ENCODE data around the gene ZNF584. TPM values are rescaled to one million over a fixed set of nuclear protein-coding genes. Genes with fewer than 3 reads are reported as not detected.

The ZNF584 gene
- total RNA-seq, 2 experiments from 2014 or later: 9.8 to 10.4 TPM

- H3K4me1 ChIP-seq (ENCODE audit: insufficient read depth, low read length, poor library complexity, severe bottlenecking): peaks cover 6% of the 10 kb centered on the region
- intact Hi-C loops (cut with micrococcal nuclease; ENCODE audit: unreplicated experiment): no loop called here
- H2AFZ ChIP-seq (ENCODE audit: low read length): no peak overlapping the region
- no peak overlapping the region for H3K4me2 ChIP-seq (ENCODE audit: low read length)
- CTCF ChIA-PET (ENCODE audit: unreplicated experiment): no interaction called here
- no TSS peak for BruUV-seq (replicated peaks)
- H3K9me3 ChIP-seq (ENCODE audit: low read length): no peaks in the 10 kb centered on the region
- no peak overlapping the region for H3K4me3 ChIP-seq (ENCODE audit: low read depth, low read length, poor library complexity, severe bottlenecking)
- no peak overlapping the region for H3K27ac ChIP-seq (ENCODE audit: low read depth, low read length, poor library complexity, severe bottlenecking)
- peaks cover 5% of the 10 kb centered on the region for H3K36me3 ChIP-seq (ENCODE audit: insufficient read depth, low read length)
- DNase-seq (ENCODE audit: low spot score): no peak
- no peaks in the 10 kb centered on the region for H3K79me2 ChIP-seq (ENCODE audit: insufficient read depth, low read depth, low read length)
- H3K9me2 ChIP-seq (ENCODE audit: insufficient read depth, low read length): no peaks in the 10 kb centered on the region
- POLR2A ChIA-PET: no interaction called here
- H4K20me1 ChIP-seq (ENCODE audit: insufficient read depth, low read length): no peaks in the 10 kb centered on the region
- no peak for TF ChIP-seq CTCF (conservative IDR thresholded peaks at IDR 0.05; ENCODE audit: low read length)
- no peak for TF ChIP-seq EZH2phosphoT487 (IDR thresholded peaks at IDR 0.05; ENCODE audit: borderline replicate concordance, low read depth, low read length)
These were observed 51.6 kb downstream of the ZNF584 start for GRCh38 chr19:58460039-58460438.

GRCh38 chr19:58466089-58466759 is 57.8 kb downstream of the ZNF584 start:
- no peaks in the 10 kb centered on the region for H4K20me1 ChIP-seq (ENCODE audit: insufficient read depth, low read length)
- POLR2A ChIA-PET: no interaction called here
- H3K4me1 ChIP-seq (ENCODE audit: insufficient read depth, low read length, poor library complexity, severe bottlenecking): peaks cover 12% of the 10 kb centered on the region
- H3K9me2 ChIP-seq (ENCODE audit: insufficient read depth, low read length): no peaks in the 10 kb centered on the region
- DNase-seq (ENCODE audit: low spot score): peak; percentile 19
- H3K36me3 ChIP-seq (ENCODE audit: insufficient read depth, low read length): peaks cover 6% of the 10 kb centered on the region; the same call in 1 of the 2 replicates
- H3K4me3 ChIP-seq (ENCODE audit: low read depth, low read length, poor library complexity, severe bottlenecking): peak overlapping the region; percentile 81
- TF ChIP-seq CTCF (conservative IDR thresholded peaks at IDR 0.05; ENCODE audit: low read length) (no peak), EZH2phosphoT487 (IDR thresholded peaks at IDR 0.05; ENCODE audit: borderline replicate concordance, low read depth, low read length) (no peak)
- BruUV-seq (replicated peaks): no TSS peak
- H3K9me3 ChIP-seq (ENCODE audit: low read length): no peaks in the 10 kb centered on the region
- peak overlapping the region; percentile 62; the same call in 1 of the 2 replicates for H2AFZ ChIP-seq (ENCODE audit: low read length)
- intact Hi-C loops (cut with micrococcal nuclease; ENCODE audit: unreplicated experiment): loop anchor here (2.0 to 5.0 kb wide), 3 partner anchors 57 to 247 kb away; partner anchors contain the start of genes ZNF584 and ZSCAN22
- H3K79me2 ChIP-seq (ENCODE audit: insufficient read depth, low read depth, low read length): no peaks in the 10 kb centered on the region
- peak overlapping the region; percentile 67 for H3K4me2 ChIP-seq (ENCODE audit: low read length)
- H3K27ac ChIP-seq (ENCODE audit: low read depth, low read length, poor library complexity, severe bottlenecking): no peak overlapping the region
- CTCF ChIA-PET (ENCODE audit: unreplicated experiment): no interaction called here

Data from OCI-LY7 (cell line).